Measurements from ENCODE around the gene SIGLEC10. TPM values are rescaled to one million over a fixed set of nuclear protein-coding genes. Genes with fewer than 3 reads are reported as not detected.
A peak's percentile ranks its signal among the peaks of the same experiment; 100 is the strongest.
"Not testable (repeated sequence)": the region's sequence is repeated elsewhere in the genome, so short reads cannot be mapped to it uniquely, and the experiment has no call there.

Gene SIGLEC10
- total RNA-seq, 2 donors from 2014 or later, result 3.3 to 13.5 TPM

DNA sequence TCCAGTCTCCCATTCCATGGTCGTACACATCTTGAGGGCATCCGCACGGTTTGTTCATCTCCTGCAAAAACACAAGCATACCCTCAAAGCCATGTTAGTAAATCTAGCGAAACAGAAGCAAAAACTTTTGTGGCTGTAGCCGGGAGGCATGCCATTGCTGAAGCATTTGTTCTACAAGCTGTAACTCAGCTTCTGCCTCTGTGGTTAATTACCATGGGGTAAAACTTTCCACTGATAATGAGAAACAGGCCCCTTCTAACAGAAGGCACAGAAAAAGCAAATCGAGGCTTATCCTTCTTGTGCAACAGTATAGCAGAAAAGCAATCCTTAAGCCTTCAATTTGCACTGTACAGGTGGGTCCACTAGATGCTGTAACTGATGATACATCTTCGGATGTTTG lies 17.5 kb downstream of the SIGLEC10 start:
- not testable (repeated sequence) for DNase-seq (ENCODE audit: low spot score)
- intact Hi-C loops (cut with DNase I), result loop anchor here in 1 of 2 donors (10.0 kb wide), 1 partner anchor 65 kb away; no protein-coding TSS in a partner anchor

DNA sequence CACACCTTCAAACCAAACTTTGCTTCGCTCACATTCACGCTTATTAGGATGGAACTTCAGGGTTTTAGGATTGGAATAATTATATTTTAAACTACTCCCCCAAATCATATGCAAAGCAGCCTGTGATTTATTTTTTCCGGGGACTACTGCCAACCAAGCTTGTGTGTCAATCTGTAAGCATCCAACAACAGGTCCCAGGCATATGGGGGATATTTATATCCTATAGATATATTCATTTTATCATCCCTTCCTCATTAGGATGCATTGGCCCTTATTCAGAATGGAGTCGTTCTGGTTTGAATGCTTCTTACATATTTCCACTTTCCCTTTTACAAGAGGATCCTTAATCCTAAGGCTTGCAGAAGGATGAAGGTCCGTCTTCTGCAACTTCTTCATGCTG lies 18.2 kb downstream of the SIGLEC10 start:
- intact Hi-C loops (cut with DNase I), result loop anchor here in 1 of 2 donors (10.0 kb wide), 1 partner anchor 64 kb away; no protein-coding TSS in a partner anchor
- no peak for DNase-seq (ENCODE audit: low spot score)

DNA sequence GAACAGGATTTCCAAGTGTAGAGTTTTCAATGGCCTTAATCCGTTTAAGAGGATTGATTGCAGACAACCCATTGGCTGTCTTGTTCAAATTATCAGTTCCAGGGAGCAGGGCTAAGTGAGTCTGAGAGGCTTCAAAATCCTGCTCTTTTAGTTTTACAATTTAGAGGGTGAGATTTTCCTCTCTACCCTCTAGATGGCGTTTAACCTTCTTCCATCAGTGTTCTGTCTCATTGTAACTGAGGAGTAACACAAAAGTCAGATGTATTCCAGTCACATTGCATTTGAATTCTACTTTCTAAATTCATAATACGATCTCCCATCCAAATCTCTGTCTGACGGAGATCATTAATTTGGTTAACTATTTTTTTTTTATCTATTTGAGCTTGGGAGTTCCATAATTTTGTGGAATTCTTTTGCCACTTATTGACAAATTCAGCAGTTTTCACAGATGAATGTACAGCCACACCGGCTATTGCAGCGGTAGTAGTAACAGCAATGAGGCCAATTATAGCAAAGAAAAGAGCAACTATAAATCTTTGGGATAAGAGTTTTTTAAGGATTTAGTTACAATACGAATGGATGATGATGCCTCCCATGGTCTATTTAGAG lies 19.2 kb downstream of the SIGLEC10 start:
- DNase-seq (ENCODE audit: low spot score), result no peak
- intact Hi-C loops (cut with DNase I), result loop anchor here in 1 of 2 donors (10.0 kb wide), 1 partner anchor 63 kb away; no protein-coding TSS in a partner anchor

- DNase-seq (ENCODE audit: low spot score), result not testable (repeated sequence)
- intact Hi-C loops (cut with DNase I), result loop anchor here in 1 of 2 donors (10.0 kb wide), 1 partner anchor 63 kb away; no protein-coding TSS in a partner anchor
These were observed 20.0 kb downstream of the SIGLEC10 start for GRCh38 chr19:51397453-51397852.

DNA sequence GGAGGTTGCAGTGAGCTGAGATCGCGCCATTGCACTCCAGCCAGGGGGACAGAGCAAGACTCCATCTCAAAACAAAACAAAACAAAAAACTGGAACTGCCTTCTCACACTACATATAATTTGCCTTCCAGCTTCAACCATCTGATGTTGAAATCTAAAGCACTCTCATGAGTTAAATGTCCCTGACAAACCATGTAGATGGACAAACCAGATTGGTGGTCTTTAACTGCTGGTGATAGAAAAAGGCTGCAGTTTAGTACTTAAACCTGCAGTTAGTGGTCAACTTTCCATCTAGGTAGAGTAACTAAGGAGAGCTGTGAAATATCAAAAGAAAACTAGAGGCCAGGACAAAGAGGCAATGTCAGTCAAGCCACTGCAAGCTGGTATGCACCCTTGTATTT lies 21.3 kb downstream of the SIGLEC10 start:
- no peak for DNase-seq (ENCODE audit: low spot score)
- intact Hi-C loops (cut with DNase I), result loop anchor here in 1 of 2 donors (10.0 kb wide), 1 partner anchor 61 kb away; no protein-coding TSS in a partner anchor

DNA sequence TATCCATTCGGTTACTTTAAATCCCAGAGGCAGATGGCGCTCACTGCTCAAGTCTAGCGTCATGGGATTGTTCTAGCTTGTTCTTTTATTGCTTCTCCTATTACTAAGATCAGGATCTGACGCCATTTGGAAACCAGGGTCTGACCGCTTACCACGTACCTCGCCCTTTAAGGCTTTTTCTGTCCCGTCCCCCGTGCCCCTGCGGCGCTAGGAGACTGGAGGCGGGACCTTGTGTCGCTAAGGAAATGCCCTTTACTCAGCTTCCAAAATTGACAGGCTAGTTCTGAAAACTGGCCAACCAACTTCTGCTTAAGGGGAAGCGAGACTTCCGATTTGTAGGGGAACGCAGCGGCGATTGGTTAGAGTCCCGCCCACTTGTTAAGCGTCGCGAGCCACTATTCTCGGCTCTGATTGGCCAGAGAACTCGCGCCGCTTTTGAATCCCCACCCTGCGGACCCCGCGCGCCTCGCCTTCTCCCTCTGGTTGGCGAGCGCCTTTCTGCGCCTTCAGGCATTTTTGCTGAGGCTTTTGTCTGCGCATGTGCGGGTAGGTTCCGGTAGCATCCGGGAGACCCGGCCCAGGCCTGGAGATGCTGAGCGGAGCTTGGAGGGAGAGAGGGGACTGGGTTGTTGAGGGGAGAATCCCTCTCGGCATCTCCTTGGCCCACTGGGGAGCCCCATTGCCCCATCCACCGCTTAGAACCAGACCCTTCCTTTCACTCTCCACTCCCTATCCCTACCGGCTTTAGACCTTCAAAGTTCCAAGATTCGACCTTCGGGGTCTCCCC lies 23.2 kb downstream of the SIGLEC10 start:
- intact Hi-C loops (cut with DNase I), result loop anchor here in 1 of 2 donors (2.0 to 10.0 kb wide), 2 partner anchors 27 to 59 kb away; partner anchors contain the start of gene ETFB
- peak; percentile 98 for DNase-seq (ENCODE audit: low spot score)

DNA sequence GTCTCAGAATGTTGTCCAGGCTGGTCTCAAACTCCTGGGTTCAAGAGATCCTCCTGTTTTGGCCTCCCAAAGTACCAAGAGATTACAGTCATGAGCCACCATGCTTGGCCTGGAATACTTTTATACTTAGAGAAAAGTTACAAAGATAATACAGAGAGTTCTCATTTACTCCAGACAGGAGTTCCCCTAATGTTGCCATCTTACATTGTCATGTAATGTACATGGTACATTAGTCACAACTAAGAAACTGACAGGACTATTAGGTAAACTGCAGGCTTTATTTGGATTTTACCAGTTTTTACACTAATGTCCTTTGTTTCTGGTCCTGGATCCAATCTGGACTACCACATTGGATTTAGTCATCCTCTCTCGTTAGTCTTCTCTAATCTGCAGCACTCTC lies 24.7 kb downstream of the SIGLEC10 start:
- no peak for DNase-seq (ENCODE audit: low spot score)
- intact Hi-C loops (cut with DNase I), result loop anchor here in 1 of 2 donors (10.0 kb wide), 1 partner anchor 58 kb away; no protein-coding TSS in a partner anchor

DNA sequence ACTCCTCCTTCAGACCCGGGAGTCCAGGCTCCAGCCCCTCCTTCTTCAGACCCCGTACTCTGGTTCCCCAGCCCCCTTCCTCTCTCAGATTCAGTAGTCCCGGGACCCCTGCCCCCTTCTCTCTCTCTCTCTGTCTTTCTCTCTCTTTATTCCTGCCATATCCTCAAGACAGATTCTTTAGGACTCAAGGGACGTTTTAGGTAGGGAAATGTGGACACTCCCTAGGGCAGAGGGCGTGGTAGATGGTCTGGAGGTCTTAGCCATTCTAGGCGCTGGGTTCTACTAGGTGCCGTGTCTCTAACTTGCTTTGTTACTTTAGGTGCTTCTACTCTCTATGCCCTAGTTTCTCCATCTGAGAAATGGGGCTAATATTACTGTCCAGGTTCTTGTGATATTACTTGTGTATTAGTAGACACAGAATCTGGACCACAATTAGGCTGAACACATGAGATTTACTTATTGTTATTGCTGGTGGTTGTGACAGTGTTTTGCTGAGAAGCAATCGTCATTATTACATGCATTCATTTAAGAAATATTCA lies 26.3 kb downstream of the SIGLEC10 start:
- no peak for DNase-seq (ENCODE audit: low spot score)
- intact Hi-C loops (cut with DNase I), result loop anchor here in 1 of 2 donors (10.0 kb wide), 1 partner anchor 56 kb away; no protein-coding TSS in a partner anchor

GRCh38 chr19:51389143-51389542 lies 28.3 kb downstream of the SIGLEC10 start:
- intact Hi-C loops (cut with DNase I), result no loop called here
- no peak for DNase-seq (ENCODE audit: low spot score)

GRCh38 chr19:51387924-51388389 lies 29.5 kb downstream of the SIGLEC10 start, which contains the start of gene LIM2:
Gene LIM2, minus strand, starts transcription at chr19:51387974. Its CDS starts 531 bp downstream, at chr19:51387443.
- intact Hi-C loops (cut with DNase I), result no loop called here
- no peak for DNase-seq (ENCODE audit: low spot score)

GRCh38 chr19:51386882-51387520 lies 30.4 kb downstream of the SIGLEC10 start:
- intact Hi-C loops (cut with DNase I), result no loop called here
- DNase-seq (ENCODE audit: low spot score), result no peak

GRCh38 chr19:51382004-51382403 lies 35.4 kb downstream of the SIGLEC10 start:
- DNase-seq (ENCODE audit: low spot score), result no peak
- intact Hi-C loops (cut with DNase I), result no loop called here

DNA sequence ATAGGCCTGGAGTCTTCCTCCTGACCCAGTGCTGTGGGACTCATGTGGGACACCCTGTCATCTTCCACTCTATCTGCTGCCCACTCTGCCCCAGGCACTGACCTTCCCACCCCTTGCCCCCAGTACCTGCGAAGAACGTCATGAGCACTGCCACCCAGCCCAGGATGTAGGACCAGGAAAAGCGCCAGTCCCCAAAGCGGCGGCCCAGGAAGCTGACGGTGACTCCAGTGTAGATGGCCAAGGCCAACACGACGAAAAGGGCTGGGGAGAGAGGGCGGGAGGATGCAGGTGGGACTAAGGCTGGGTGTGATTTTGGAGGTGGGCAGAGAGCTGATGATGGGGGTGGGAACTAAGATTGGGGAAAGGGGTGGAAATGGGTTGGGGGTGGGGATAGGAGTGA lies 37.1 kb downstream of the SIGLEC10 start:
- intact Hi-C loops (cut with DNase I), result no loop called here
- DNase-seq (ENCODE audit: low spot score), result no peak

- no peak for DNase-seq (ENCODE audit: low spot score)
- intact Hi-C loops (cut with DNase I), result no loop called here
These were observed 40.0 kb downstream of the SIGLEC10 start for GRCh38 chr19:51377422-51377821.

GRCh38 chr19:51375504-51376221 lies 41.8 kb downstream of the SIGLEC10 start:
- no peak for DNase-seq (ENCODE audit: low spot score)
- intact Hi-C loops (cut with DNase I), result no loop called here

- intact Hi-C loops (cut with DNase I), result no loop called here
These were observed 44.6 kb downstream of the SIGLEC10 start, which contains the start of gene NKG7 for GRCh38 chr19:51372649-51373504. Gene NKG7, minus strand, starts transcription at chr19:51372654. Its CDS starts 119 bp downstream, at chr19:51372535.

DNA sequence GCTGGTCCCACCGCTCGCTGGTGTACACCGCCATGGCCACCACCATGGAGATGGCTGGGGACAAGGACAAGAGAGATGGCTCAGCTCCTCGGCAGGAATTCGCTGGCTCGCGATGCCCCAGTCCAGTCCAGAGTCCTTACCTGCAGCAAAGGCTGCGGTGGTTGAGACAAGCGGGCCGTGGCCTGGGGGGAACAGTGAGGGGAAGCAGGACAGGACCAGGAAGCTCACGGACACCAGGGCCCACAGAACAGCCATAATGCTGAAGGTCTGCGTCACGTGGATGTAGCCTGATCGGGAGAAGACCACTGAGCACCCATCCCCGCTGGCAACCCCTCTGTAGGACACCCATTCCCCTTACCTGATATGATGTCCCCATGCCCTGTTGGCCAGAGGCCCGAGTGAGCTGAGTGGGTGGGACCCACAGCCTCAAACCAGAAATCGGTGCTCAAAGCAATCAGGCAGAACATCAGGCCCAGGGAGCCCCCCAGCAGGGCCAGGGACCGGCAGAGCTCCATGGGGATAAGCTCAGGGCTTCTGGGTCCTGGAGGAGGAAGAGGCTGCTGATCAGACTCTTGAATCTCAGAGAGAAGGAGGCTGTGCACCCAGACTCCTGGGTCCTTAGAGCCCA lies 45.3 kb downstream of the SIGLEC10 start:
- no peak for DNase-seq (ENCODE audit: low spot score)
- intact Hi-C loops (cut with DNase I), result no loop called here

More at GRCh38 chr19:51372649-51373504, 44.6 kb downstream of the SIGLEC10 start, which contains the start of gene NKG7:
- no peak for DNase-seq (ENCODE audit: low spot score)

Measured in posterior vena cava (tissue), 2 donors.